Epithelial cell of esophagus (primary cell): ENCODE measurements around the gene PDLIM1.

Experiments
- DNase-seq: peaks from one replicate; pipeline ENCODE4 v3.0.0; 2010; ENCODE audit warnings: low read depth
- H3K4me3 ChIP-seq: 2 replicates; pipeline ENCODE4 v1.5.1; 2011; ENCODE audit warnings: mild to moderate bottlenecking, low read length, control low read depth
- CTCF ChIP-seq: IDR thresholded peaks from 2 replicates; pipeline ENCODE4 v1.5.1; 2011; ENCODE audit warnings: low read depth, mild to moderate bottlenecking, low read length, control low read depth, inconsistent platforms; ENCODE audit not compliant: insufficient read depth; ENCODE audit errors: missing control alignments

The PDLIM1 gene

GRCh38 chr10:95221124-95221523 is 69.7 kb downstream of the PDLIM1 start:
- TF ChIP-seq CTCF = no peak
- H3K4me3 ChIP-seq = no peak overlapping the region

GRCh38 chr10:95220539-95220938 is 70.3 kb downstream of the PDLIM1 start:
- no peak for DNase-seq
- TF ChIP-seq CTCF = no peak
- no peak overlapping the region for H3K4me3 ChIP-seq

More at GRCh38 chr10:95221124-95221523, 69.7 kb downstream of the PDLIM1 start:
- DNase-seq = peak; percentile 65

GRCh38 chr10:95217476-95217875 is 73.3 kb downstream of the PDLIM1 start:
- no peak for DNase-seq
- TF ChIP-seq CTCF = no peak
- H3K4me3 ChIP-seq = no peak overlapping the region

- no peak for TF ChIP-seq CTCF
- DNase-seq = peak; percentile 80
- H3K4me3 ChIP-seq = no peak overlapping the region
Observed at GRCh38 chr10:95214793-95215192, 76.0 kb downstream of the PDLIM1 start.

- DNase-seq = no peak
- TF ChIP-seq CTCF = no peak
- no peak overlapping the region for H3K4me3 ChIP-seq
Observed at GRCh38 chr10:95214369-95214768, 76.4 kb downstream of the PDLIM1 start.

- no peak for TF ChIP-seq CTCF
- no peak for DNase-seq
- no peak overlapping the region for H3K4me3 ChIP-seq
Observed at GRCh38 chr10:95211606-95212279, 79.1 kb downstream of the PDLIM1 start.

- no peak for TF ChIP-seq CTCF
- H3K4me3 ChIP-seq = no peak overlapping the region
- no peak for DNase-seq
Observed at GRCh38 chr10:95209509-95210127, 81.2 kb downstream of the PDLIM1 start.
